ENCODE measurements around the gene SORBS1.

Gene SORBS1

DNA sequence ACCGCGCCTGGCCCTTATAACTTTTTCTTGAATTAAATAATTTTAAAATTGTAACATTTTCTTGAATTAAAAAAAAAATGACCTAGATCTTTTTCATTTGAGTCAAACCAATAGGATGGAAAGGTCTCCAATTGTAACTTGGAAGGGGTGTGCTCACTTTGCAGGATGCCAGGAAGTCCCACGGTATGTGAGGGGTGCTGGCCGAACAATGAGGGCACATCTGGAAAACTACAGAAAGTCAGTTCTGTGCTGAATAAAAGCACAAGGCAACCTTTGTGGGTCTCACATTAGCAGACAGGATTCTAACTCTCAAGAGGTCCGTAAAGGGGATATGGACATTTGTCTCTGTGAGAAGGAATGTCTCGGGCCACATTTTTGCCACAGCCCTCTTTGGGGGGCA lies 217.6 kb downstream of the SORBS1 start:
- no peak for DNase-seq (ENCODE audit: low spot score)

DNA sequence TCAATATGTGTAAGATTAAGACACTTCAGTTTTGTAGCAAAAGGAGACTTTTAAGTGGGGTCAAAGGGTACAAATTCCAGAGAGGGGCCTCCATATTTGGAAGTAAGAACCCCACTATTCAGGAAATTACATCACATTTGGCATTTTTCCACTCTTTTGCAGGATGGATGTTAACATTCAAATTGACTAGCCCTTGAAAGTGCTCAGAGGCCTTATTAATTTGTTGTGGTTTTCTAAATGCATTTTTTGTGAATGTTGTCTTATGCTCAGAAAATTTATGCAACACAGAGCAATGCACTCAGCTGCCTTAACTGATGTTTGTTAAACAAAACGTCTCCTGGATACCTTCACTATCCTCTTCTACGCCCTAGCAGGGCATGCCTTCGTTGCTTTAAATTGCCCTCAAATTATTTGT lies 219.4 kb downstream of the SORBS1 start:
- DNase-seq (ENCODE audit: low spot score), result no peak

DNA sequence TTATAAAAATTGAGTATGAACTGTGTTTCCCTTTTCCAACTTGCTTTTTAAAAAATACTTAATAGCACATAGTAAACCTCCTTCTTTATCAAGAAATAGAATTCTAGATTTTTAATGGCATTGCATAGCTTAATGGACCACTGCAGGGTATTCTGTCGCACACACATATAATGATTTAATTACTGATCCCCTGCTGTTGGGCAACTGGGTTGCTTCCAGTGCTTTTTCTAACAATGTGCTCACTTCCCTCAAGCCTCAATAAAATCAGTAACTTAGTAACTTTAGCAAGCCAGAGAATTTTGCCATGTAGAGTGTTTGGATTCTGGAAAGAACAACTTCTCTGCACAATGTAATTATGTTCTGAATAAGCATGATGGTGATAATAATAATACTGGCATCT lies 221.3 kb downstream of the SORBS1 start:
- DNase-seq (ENCODE audit: low spot score), result no peak

DNA sequence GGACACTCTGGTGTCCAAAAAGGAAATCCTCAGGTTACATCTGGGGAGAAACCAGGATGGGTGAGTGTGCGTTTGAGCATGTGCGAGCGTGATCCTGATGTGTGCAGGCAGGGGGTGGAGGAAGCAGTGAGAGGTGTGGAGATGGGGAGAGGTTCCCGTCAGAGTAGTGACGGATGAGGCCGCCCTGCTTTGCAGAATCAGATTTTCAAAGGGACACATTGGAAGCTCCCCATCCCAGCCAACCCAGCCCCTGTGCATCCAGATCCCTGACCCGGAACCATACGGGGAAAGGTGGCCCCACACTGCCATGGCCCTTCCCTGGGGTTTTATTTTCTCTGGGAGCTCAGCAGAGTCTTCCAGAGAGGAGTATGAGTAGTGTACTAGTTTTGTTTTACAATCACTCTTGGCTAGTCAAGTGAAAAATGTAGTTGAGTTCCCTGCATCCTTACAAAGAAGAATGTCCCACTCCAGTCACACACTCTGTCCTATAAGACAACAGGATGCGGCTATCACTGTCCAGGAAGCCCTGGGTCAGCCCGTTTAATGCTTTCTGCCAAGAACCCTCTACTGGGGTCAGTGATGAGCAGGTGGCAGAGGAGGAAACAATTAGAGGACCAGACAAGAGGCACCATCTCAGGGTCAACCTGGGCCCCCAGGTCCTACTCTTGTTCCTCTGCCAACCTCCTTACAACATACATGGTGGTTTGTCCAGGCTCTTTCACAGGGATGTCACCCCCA lies 223.6 kb downstream of the SORBS1 start:
- no peak for DNase-seq (ENCODE audit: low spot score)

DNA sequence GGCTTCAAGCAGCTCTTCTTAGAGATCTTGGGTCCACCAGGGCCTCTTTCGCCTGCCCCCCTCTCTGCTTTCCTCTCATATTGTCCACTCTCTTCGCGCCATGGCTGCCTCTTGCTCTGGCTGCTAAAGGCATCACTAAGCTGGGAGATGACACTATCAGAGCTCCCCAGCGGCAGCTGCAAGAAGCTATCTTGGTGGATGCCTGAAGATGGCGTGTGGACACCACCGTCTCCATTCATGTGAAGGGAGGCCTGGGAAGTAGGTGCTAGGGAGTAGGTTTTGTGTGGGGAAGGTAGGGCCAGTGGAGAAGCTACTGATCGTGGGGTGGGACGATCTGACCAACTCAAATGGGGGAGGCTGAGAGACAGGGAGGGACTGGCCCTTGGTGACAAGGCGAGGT lies 224.5 kb downstream of the SORBS1 start:
- no peak for DNase-seq (ENCODE audit: low spot score)

DNA sequence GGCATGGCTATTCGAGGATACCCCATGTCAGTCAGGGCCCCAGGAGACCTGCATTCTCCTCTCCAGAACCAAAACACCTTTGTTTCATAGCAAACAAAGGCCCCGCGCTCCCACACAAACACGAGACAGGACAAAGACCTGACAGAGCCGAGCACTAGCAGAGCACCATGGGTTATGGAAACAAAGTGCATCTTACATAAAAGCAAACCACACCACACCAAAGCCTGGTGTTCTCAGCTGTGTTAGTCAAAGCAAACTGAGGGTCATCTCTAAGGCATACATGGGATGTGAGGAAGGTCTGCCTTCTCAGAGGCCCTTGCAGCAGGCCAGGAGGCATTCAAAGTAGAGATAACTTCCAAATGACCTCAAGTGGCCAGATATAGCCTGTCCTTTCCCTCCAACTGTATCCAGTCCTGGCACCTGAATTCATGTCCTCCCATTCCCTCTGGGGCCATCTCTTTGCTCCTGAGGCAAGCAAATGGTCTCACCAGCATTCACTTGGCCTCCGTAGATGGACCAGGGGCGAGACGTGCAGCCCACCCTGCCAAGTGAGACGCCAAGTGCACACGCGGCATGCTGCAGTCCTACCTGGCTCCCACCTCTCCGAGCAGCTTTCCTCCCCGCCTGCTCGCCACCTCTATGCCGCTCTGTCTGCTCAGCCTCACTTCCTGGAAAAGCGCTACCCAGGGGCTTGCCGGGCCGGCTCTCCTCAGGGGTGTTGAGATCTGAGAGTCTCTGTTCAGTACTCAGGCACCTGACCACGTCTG lies 225.1 kb downstream of the SORBS1 start:
- DNase-seq (ENCODE audit: low spot score), result no peak

DNA sequence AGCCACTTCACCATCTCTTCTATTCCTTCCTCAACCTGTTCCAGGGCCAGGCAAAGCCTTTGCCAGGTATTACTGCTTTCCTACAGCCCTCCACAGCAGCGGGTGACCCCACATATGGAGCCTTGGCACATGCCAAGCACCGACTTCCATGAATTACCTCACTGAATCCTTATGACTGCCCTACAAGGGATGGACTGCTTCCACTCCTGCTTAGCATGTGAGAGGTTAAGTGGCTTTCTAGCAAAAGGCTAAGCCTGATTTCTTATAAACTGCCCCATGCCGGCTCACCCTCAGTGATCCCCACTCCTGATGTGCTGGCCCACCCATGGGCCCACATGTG lies 226.4 kb downstream of the SORBS1 start:
- no peak for DNase-seq (ENCODE audit: low spot score)

DNA sequence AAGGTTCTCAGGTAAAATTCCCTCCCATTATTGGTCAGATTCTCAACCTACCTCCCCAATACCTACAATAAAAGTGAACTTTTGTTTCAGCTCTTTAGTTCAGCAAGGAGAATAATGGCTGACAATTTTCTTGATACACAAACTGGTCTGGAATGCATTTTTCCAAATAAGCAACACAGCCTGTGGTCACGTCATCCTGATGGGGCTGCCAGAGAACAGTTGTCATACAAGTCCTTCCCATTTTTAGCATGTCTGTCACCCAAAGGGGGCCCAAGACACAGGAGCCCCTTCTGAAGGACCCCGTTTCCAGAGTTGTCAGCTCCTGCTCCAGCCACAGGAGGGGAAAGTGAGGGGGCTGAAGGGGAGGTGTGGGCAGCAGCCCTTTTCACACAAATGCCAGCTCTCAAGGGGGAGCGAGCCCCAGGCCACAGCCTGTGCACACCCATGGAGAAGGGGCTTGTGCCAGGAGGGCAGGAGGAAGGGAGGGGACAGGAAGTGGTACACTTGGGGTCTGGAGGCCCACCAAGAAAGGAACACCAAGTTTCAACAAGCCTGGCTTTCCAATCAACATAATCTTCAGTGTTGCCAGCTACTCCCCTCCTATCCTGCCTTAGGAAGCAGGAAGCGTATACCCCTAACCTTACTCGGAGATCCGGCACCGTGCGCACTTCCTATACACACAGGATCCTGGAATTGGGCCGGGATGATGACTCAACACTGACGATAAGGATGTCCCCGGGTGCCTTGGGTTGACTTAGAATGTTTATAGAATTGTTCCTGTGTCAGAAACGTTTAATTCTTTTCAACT lies 227.0 kb downstream of the SORBS1 start:
- DNase-seq (ENCODE audit: low spot score), result no peak

DNA sequence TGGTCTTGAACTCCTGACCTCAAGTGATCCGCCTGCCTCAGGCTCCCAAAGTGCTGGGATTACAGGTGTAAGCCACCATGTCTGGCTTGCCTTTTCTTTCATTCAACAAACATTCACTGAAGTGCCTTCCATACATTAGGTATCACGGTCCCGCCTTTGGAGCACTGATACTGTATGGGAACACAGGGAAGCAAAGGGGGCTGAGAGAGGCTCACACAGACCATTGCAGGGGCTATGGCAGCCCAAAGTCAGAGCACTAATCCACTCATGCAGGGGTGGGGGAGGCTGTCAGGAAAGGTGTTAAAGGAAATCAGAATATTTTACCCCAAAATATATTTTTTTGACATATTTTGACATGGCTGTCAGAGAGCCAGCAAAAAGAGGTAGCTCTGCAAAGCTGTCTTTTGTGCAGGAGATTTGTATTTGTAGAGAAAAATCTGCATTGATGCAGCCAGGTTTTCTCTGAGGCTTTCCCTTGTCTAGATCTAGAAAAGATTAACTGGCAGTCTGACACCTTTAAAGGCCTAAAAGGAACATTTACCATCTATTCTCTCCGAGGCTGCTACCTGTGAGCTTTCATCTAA lies 228.4 kb downstream of the SORBS1 start:
- DNase-seq (ENCODE audit: low spot score), result no peak

DNA sequence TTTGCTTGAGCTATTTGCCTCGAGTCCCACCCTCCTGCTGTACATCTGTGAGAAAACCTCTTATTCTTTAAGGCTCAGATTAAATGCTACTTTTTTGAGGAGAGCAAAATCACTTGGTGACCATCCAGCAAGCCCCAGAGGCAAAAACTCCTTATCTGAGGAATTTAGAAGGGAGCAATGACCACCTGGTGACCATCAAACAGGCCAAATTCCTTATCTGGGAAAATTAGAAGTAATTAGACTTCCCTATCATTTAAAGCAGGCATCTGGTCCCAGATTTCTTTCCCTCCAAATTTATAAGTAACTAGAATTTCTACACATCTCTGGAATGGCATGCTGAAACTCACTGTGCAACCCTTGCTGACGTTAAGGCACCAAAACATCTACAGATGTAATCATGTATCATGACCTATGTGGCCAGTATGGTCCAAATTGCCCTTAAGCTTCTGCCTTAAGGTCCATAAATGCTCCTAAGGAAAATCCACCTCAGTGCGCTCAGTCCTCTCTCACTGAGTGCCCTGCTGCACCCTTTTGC lies 229.5 kb downstream of the SORBS1 start:
- no peak for DNase-seq (ENCODE audit: low spot score)

DNA sequence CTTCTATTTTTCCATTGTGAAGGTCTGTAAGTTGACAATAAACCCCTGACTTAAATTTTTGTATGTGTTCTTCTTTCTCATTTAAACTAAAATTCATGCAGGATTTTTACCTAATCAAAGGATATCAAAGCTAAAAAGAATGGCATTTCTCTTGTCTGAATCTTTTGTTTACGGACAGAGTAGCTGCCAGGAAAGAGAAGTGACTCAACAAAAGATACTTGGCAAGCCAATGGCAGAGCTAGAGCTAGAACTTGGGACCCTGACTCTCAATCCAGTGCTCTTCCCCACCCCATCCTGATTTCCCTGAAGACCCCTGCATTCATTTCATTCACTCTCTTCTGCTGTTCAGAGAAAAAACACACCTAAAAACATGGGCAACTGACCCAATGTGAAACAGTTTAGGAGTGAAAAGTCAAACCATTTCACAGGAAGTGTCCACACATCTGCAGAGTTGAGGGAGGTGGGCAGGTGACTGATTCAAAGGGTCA lies 230.2 kb downstream of the SORBS1 start:
- DNase-seq (ENCODE audit: low spot score), result no peak

DNA sequence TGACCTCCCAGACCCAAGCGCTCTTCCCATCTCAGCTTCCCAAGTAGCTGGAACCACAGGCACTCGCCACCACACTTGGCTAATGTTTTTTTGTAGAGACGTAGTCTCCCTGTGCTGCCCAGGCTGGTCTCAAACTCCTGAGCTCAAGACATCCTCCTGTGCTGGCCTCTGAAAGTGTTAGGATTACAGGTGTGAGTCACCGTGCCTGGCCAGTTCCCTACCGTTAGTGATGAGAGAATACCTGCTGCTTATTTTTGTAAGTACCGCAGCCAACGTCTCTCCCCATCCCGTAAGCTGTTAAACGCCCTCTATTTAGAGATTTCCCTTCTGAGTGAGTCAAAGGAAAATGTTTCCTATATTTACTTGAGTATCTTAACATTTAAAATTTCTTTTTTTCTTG lies 231.9 kb downstream of the SORBS1 start:
- no peak for DNase-seq (ENCODE audit: low spot score)

DNA sequence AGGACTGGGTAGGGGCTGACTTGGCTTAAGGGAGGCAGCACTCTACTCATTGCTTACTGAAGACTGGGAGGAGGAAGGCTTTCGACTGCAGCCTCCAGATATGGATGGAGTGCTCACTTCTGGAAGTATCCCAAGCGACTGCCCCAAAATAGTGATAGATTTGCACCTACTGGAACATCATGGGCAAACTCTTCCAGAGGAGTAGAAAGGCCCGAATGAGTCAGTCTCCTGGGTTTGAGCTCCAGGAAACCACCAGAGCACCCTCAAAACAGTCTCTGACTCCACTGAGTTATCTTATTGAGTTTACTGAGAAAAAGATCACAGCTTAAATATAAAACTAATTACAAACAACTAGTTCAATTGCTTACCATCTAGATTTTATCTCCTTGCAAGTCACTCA lies 233.2 kb downstream of the SORBS1 start:
- DNase-seq (ENCODE audit: low spot score), result no peak

DNA sequence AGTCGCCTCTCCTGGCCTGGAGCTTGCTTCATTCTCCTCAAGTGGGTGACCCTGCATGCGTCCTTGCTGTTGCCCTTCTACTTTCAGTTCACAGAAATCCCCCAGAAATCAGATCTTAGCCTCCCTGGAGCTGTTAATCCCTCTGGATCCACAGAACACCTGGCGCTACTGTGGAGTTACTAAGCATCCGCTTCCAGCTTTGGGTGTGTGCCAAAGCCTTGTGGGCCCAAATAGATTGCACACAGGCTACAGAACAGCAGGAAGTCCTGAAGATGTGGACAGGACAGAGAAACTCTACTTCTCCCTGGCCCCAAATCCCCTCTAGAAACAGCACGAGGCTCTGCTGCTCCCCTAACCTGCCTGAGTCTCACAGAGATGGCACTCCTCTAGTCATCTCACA lies 233.8 kb downstream of the SORBS1 start:
- no peak for DNase-seq (ENCODE audit: low spot score)

DNA sequence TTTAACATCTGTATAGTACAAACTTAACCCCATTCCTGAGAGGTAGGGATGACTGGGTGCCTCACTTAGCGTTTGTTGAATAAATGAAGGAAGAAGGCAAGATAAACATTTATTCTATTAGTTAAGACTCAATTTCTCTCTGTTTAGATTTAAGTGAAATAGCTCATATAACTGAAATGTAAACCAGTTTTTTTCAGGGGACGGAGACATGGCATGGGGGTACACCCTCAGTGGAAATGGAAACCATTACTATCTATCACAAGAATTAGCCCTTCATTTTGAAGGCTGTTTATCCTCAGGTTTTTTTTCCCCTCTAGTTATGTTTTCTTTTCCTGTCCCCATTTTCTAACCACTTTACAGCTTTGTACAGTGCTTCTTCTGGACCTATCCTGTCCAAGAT lies 234.8 kb downstream of the SORBS1 start:
- DNase-seq (ENCODE audit: low spot score), result no peak

DNA sequence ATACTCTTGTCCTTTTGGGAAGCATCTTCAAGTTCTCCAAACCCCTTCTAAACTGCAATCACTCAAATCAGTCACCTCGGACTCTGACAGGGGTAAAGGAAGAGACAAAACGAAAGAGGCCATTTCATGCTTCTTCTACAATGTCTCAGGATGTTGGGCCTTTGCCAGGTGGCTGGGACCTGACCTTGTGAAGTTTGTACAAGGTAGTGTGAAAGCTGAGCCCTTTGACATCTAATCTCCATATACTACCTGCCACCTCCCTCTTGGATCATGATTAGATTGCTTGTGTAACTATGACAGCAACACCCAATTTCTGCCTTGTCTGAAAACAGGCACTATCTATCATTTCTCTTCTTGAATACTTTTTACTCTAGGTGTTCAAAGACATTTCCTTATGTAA lies 235.3 kb downstream of the SORBS1 start:
- DNase-seq (ENCODE audit: low spot score), result no peak

DNA sequence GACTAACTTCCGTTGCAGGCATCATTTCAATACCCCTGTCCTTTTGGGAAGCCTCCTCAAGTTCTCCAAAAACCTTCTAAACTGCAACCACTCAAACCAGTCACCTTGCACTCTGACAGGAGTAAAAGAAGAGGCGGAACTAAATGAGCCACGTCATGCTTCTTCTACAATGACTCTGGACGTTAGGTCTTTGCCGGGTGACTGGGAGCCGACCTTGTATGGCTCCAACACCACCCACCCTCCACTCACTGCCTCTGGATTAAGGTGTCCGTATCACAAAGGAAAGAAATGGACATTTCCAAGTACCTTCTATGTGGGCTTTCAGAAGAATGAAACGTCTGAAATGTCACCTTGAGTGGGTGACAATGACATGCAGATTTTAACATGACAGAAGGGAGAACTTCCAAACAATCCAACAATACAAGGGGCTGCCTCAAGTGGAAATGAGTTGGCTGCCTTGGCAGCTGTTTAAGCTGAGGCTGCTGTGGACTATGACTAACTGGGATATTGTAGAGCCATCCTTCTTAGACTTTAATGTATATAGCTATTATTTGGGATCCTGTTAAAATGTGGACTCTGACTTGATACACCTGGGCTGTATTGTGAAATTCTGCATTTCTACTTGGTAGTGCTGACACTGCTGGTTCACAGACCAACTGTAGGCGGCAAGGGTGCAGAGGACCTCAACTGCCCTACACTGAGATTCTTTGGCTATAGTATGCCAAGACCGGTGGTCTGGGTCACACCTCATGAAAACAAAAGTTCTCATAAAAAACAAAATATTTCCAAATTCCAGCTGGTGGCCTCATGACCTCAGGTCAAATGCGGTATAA lies 236.5 kb downstream of the SORBS1 start:
- DNase-seq (ENCODE audit: low spot score), result no peak

DNA sequence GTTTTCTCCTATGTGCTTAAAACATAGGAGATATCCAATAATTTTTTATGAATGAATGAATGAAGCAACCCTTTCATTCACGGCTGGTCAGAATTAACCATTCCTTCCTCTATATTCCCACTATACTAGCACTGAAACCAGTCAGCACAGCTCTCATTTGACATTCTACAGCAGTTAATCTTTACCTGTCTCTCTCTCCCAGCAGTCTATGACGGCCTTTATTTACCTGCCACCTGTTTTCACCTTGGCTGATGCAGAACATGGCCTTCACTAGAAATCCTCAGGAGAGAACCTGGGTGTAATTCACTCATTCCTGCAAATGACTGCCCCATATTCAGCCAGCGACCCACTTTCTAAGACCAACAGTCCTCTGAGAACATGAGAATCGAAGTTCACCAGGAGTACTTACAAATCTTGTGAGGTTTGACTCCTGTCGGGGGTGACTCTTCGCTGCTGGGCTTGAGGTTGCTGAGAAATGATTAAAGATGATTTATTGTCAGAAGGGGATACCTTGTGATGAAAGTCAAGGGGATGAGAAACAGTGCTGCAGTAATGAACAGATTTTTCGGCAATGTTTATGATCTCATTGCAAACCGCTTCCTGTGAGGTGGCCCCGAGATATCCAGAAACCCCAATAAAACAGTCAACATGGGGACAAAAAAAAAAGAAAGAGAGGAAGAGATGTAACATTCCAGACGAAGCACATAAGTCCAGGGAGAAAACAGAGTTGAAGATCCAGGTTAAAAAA lies 239.4 kb downstream of the SORBS1 start:
- DNase-seq (ENCODE audit: low spot score), result no peak

DNA sequence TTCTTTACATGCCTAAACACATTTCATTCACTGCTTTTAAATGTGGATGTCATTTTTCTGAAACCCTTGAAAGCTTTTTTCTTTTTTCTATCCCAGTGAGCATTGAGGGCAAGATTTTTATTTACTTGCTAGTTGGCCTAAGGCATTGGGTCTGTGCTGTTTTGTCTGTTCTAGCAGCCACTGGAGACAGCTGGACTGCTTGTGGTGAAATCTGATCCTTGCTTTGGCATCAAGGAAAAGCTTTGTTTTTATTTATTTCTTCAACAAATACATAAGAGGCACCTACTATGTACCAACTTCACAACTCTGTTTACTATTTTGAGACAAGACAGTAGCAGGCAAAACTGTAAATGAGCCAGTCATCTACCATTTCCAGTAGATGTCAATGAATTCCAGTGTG lies 241.9 kb downstream of the SORBS1 start:
- no peak for DNase-seq (ENCODE audit: low spot score)

DNA sequence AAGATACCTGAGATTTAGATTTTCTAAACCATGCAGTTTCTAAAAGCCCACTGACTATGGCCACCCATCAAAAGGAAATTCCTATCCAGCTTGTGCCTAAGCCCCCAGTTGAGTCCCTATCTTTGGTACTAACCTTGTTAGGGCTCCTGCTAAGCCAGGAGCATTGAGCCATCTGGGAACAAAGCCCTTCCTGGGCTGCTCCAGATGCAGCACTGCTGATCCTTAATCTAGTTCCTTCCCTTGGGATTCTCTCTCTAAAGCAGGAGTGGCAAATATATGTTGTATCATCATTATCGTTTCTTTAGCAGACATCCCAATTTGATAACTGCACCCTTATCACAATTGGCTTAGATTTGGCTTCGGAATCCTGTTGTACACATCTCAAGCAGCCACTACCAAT lies 245.7 kb downstream of the SORBS1 start:
- DNase-seq (ENCODE audit: low spot score), result no peak
